SK-N-SH treated with all-trans-retinoic acid at 6 μM for 48 hours (cell line): ENCODE measurements around the gene FETUB.

Source experiments
- ARNTL ChIP-seq: fragments of 450-650 bp; formaldehyde crosslinking; IDR thresholded peaks from 2 replicates; pipeline ENCODE4 v1.5.0; 2020; ENCODE audit warnings: low read depth, mild to moderate bottlenecking, moderate library complexity, borderline replicate concordance
- BACH2 ChIP-seq: fragments of 250-450 bp; sonication (Bioruptor Pico); IDR thresholded peaks from 2 replicates; pipeline ENCODE4 v1.9.0; 2021; ENCODE audit warnings: mild to moderate bottlenecking, borderline replicate concordance
- CSRNP3 ChIP-seq: fragments of 250-450 bp; sonication (Bioruptor Pico); IDR thresholded peaks from 2 replicates; pipeline ENCODE4 v1.5.1; 2021; ENCODE audit warnings: mild to moderate bottlenecking, moderate library complexity
- ISL1 ChIP-seq: fragments of 250-450 bp; sonication (Bioruptor Pico); IDR thresholded peaks from 2 replicates; pipeline ENCODE4 v2.1.2; 2022; ENCODE audit warnings: mild to moderate bottlenecking, moderate library complexity
- PATZ1 ChIP-seq: fragments of 250-450 bp; sonication (Bioruptor Pico); IDR thresholded peaks from 2 replicates; pipeline ENCODE4 v1.8.0; 2020; ENCODE audit warnings: mild to moderate bottlenecking, moderate library complexity, borderline replicate concordance
- PPARA ChIP-seq: fragments of 250-450 bp; sonication (Bioruptor Pico); IDR thresholded peaks from 2 replicates; pipeline ENCODE4 v1.5.0; 2020; ENCODE audit warnings: mild to moderate bottlenecking, borderline replicate concordance
- RARB ChIP-seq: fragments of 250-450 bp; sonication (Bioruptor Pico); IDR thresholded peaks from 2 replicates; pipeline ENCODE4 v1.8.0; 2021; ENCODE audit warnings: mild to moderate bottlenecking, moderate library complexity
- TOX ChIP-seq: fragments of 250-450 bp; sonication (Bioruptor Pico); IDR thresholded peaks from 2 replicates; pipeline ENCODE4 v1.8.0; 2021; ENCODE audit warnings: mild to moderate bottlenecking, moderate library complexity, borderline replicate concordance
- TSHZ2 ChIP-seq: fragments of 250-450 bp; sonication (Bioruptor Pico); IDR thresholded peaks from 2 replicates; pipeline ENCODE4 v1.5.0; 2020; ENCODE audit warnings: mild to moderate bottlenecking, moderate library complexity
- ZNF70 ChIP-seq: fragments of 450-650 bp; formaldehyde crosslinking; IDR thresholded peaks from 2 replicates; pipeline ENCODE4 v1.5.0; 2020; ENCODE audit warnings: mild to moderate bottlenecking, moderate library complexity

GRCh38 chr3:186653080-186653707 is 13.0 kb downstream of the FETUB start:
- TF ChIP-seq TSHZ2 (no peak), CSRNP3 (CRISPR knock-in tag) (no peak), ISL1 (CRISPR knock-in tag) (no peak), BACH2 (CRISPR knock-in tag) (no peak), TOX (no peak), ARNTL (CRISPR knock-in tag) (no peak), RARB (CRISPR knock-in tag) (no peak), PATZ1 (CRISPR knock-in tag) (no peak), PPARA (CRISPR knock-in tag) (no peak), ZNF70 (CRISPR knock-in tag) (no peak)
